HL-60 (cell line): ENCODE data around the gene CFAP45.

ENCODE experiments used
- DNase-seq, 2 experiments: peaks; one replicate each; pipeline ENCODE4 v3.0.0-alpha.2; 2010 to 2020; ENCODE audit warnings: low read depth in 1 of 2, low spot score in 1 of 2
- H3K27ac ChIP-seq: fragments of 250-450 bp; sonication (Bioruptor Pico); replicated peaks from 2 replicates; pipeline ENCODE4 v1.5.1; 2020; ENCODE audit warnings: mild to moderate bottlenecking, moderate library complexity
- H3K27me3 ChIP-seq: fragments of 250-450 bp; sonication (Bioruptor Pico); 2 replicates; pipeline ENCODE4 v1.5.1; 2021; ENCODE audit warnings: mild to moderate bottlenecking, moderate library complexity; ENCODE audit not compliant: insufficient read depth, poor library complexity, severe bottlenecking
- H3K4me3 ChIP-seq: replicated peaks from 2 replicates; pipeline ENCODE4 v1.5.1; 2011; ENCODE audit warnings: mild to moderate bottlenecking, control low read depth, low read length; ENCODE audit not compliant: insufficient read depth
- GABPA ChIP-seq: IDR thresholded peaks from 2 replicates; pipeline ENCODE4 v1.6.1; 2012; ENCODE audit warnings: low read depth
- POLR2AphosphoS5 ChIP-seq: IDR thresholded peaks from 2 replicates; pipeline ENCODE4 v1.6.1; 2012; ENCODE audit warnings: low read depth
- SPI1 ChIP-seq: IDR thresholded peaks from 2 replicates; pipeline ENCODE4 v1.6.1; 2012; ENCODE audit warnings: low read depth, mild to moderate bottlenecking, borderline replicate concordance
- TF ChIP-seq, protein P1 (sequence below): IDR thresholded peaks from 2 replicates; pipeline ENCODE4 v1.6.1; 2012; ENCODE audit warnings: low read depth; ENCODE audit not compliant: insufficient replicate concordance
- TF ChIP-seq, protein P2 (sequence below): IDR thresholded peaks from one replicate; pipeline ENCODE4 v1.5.1; 2011; ENCODE audit warnings: low read length, control low read depth, inconsistent platforms; ENCODE audit not compliant: insufficient read depth

Gene CFAP45

DNA sequence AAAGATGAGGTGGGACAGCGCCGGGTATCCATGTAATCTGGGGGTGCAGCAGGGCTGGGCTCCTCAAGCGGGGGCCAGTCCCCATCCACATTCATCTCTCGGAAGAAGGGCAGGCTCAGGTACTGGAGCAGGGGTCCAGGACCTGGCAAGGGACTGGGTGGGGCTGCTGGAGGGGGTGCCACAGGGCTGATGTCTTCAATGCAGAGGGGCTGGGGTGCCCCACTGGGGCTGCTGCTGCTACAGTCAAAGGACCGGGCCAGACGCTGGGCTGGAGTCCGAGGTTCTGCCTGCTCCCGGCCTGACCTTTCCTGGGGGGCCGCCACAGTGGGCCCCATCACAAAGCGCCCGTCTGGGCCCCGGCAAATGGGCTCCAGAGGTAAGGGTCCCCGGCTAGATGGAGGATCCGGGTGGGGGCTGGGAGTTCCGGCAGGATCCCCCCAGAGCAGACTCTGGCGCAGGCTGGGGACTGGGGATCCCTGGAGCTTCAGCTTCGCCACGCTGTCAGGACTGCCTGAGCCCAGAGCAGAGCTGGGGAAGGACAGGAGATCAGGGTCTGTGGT, 28.6 kb upstream of the CFAP45 start:
- Histone ChIP-seq H3K27ac (no peak overlapping the region), H3K27me3 (no peaks in the 10 kb centered on the region), H3K4me3 (no peak overlapping the region)
- no peak for DNase-seq
- TF ChIP-seq SPI1 (no peak), GABPA (no peak), POLR2AphosphoS5 (no peak)
- TF ChIP-seq, protein P1, sequence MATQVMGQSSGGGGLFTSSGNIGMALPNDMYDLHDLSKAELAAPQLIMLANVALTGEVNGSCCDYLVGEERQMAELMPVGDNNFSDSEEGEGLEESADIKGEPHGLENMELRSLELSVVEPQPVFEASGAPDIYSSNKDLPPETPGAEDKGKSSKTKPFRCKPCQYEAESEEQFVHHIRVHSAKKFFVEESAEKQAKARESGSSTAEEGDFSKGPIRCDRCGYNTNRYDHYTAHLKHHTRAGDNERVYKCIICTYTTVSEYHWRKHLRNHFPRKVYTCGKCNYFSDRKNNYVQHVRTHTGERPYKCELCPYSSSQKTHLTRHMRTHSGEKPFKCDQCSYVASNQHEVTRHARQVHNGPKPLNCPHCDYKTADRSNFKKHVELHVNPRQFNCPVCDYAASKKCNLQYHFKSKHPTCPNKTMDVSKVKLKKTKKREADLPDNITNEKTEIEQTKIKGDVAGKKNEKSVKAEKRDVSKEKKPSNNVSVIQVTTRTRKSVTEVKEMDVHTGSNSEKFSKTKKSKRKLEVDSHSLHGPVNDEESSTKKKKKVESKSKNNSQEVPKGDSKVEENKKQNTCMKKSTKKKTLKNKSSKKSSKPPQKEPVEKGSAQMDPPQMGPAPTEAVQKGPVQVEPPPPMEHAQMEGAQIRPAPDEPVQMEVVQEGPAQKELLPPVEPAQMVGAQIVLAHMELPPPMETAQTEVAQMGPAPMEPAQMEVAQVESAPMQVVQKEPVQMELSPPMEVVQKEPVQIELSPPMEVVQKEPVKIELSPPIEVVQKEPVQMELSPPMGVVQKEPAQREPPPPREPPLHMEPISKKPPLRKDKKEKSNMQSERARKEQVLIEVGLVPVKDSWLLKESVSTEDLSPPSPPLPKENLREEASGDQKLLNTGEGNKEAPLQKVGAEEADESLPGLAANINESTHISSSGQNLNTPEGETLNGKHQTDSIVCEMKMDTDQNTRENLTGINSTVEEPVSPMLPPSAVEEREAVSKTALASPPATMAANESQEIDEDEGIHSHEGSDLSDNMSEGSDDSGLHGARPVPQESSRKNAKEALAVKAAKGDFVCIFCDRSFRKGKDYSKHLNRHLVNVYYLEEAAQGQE, result no peak
- TF ChIP-seq, protein P2, sequence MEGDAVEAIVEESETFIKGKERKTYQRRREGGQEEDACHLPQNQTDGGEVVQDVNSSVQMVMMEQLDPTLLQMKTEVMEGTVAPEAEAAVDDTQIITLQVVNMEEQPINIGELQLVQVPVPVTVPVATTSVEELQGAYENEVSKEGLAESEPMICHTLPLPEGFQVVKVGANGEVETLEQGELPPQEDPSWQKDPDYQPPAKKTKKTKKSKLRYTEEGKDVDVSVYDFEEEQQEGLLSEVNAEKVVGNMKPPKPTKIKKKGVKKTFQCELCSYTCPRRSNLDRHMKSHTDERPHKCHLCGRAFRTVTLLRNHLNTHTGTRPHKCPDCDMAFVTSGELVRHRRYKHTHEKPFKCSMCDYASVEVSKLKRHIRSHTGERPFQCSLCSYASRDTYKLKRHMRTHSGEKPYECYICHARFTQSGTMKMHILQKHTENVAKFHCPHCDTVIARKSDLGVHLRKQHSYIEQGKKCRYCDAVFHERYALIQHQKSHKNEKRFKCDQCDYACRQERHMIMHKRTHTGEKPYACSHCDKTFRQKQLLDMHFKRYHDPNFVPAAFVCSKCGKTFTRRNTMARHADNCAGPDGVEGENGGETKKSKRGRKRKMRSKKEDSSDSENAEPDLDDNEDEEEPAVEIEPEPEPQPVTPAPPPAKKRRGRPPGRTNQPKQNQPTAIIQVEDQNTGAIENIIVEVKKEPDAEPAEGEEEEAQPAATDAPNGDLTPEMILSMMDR, result no peak

- no peak for TF ChIP-seq SPI1
- no peak for TF ChIP-seq POLR2AphosphoS5
- TF ChIP-seq, protein P2, result no peak
- no peak for TF ChIP-seq GABPA
- TF ChIP-seq, protein P1, result no peak
- Histone ChIP-seq H3K27me3 (no peaks in the 10 kb centered on the region), H3K4me3 (no peak overlapping the region), H3K27ac (no peak overlapping the region)
- DNase-seq, result no peak
These were observed 28.0 kb upstream of the CFAP45 start for GRCh38 chr1:159927849-159928431.

GRCh38 chr1:159927211-159927848, 27.4 kb upstream of the CFAP45 start:
- no peak overlapping the region for H3K4me3 ChIP-seq
- no peak overlapping the region for H3K27ac ChIP-seq
- DNase-seq, result no peak
- TF ChIP-seq, protein P2, result no peak
- TF ChIP-seq POLR2AphosphoS5, result no peak
- TF ChIP-seq, protein P1, result no peak
- no peak for TF ChIP-seq GABPA
- no peak for TF ChIP-seq SPI1
- H3K27me3 ChIP-seq, result no peaks in the 10 kb centered on the region
